Body of pancreas (tissue), 4 donors: ENCODE results near the gene COL6A3.

ENCODE experiments used
- POLR2A ChIP-seq, 3 donors: fragments of 450-650 bp; IDR thresholded peaks; one replicate each; pipeline ENCODE4 v1.6.1; 2016; ENCODE audit warnings: antibody characterized with exemption in 3 of 3, mild to moderate bottlenecking in 2 of 3
- TF ChIP-seq, protein P1 (sequence below), 7 experiments: fragments of 450-650 bp in 4 of 7; fragments of 200-600 bp in 3 of 7; sonication (generic) in 3 of 7; IDR thresholded peaks; one replicate each; pipeline ENCODE4 v1.5.1; 2016 to 2019; ENCODE audit warnings: antibody characterized with exemption in 7 of 7

DNA sequence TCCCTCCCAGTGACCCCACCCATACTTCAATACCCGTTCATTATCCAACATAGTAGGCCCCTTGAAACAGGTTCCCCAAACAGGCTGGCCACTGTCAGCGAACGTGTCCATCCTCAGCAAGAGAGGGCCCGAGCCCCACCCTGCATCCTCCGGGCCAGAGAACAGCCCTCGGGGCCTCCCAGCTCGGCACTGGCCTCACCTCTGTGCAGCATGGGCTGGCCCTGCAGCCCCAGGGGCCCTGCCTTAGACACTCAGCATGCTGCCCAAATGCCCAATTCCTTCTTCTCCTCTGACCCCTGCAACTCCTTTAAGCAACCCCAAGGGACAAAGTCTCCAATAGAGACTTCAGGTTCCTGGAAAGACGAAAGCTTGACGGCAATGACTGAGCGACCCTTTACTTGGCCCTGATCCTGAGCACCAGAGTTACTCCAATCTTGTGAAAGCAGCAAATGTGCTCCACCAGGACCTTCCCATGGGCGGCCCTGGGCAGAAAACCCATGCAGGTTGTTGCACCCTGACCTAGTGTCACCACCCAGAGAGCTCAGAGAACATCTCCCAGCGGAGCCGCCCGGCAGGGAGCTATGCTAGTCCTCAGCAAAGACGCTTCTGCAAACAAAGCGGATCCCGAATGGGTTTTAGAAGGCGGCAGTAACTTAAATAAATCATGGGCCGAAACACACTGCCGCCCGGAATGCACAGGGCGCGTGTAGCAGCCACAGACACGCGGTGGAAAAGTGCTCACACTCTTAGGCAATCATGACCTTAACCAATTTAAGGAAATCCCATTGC is 782 bp downstream of the COL6A3 start:
- TF ChIP-seq, protein P1, sequence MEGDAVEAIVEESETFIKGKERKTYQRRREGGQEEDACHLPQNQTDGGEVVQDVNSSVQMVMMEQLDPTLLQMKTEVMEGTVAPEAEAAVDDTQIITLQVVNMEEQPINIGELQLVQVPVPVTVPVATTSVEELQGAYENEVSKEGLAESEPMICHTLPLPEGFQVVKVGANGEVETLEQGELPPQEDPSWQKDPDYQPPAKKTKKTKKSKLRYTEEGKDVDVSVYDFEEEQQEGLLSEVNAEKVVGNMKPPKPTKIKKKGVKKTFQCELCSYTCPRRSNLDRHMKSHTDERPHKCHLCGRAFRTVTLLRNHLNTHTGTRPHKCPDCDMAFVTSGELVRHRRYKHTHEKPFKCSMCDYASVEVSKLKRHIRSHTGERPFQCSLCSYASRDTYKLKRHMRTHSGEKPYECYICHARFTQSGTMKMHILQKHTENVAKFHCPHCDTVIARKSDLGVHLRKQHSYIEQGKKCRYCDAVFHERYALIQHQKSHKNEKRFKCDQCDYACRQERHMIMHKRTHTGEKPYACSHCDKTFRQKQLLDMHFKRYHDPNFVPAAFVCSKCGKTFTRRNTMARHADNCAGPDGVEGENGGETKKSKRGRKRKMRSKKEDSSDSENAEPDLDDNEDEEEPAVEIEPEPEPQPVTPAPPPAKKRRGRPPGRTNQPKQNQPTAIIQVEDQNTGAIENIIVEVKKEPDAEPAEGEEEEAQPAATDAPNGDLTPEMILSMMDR (IDR thresholded peaks at IDR 0.05), result no peak
- TF ChIP-seq POLR2A (IDR thresholded peaks at IDR 0.05), result no peak
